ENCODE data around the gene TCF12.
"Not testable (repeated sequence)": the region's sequence is repeated elsewhere in the genome, so short reads cannot be mapped to it uniquely, and the experiment has no call there.

TCF12 gene

DNA sequence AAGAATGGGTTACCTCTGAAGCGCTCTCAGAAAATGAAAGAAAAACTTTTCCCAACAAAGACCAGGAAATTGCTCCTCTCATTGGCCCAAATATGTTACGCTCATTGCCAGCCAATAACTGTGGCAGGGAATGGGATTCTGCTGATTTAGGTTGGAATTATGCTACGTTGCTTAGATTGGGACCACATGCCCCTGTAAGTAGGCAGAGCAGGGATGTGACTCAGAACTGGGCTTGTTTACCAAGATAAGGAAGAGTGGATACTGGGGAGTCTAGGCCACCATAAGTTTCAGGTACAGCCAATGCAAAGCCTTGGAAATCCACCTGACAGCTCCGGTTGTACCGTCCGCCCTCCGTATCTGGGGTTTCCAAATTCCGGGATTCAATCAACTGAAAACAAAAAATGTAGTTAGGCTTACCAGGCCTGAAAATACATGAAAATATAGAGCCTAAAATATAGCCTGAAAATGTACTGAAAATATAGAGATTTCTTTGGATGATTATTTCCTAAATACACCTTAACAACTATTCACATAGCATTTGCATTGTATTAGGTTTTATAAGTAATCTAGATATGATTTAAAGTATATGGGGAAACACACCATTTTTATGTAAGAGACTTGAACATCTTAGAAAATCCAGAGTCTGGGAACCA is 1.5 kb upstream of the TCF12 start:
- no peak for DNase-seq

DNA sequence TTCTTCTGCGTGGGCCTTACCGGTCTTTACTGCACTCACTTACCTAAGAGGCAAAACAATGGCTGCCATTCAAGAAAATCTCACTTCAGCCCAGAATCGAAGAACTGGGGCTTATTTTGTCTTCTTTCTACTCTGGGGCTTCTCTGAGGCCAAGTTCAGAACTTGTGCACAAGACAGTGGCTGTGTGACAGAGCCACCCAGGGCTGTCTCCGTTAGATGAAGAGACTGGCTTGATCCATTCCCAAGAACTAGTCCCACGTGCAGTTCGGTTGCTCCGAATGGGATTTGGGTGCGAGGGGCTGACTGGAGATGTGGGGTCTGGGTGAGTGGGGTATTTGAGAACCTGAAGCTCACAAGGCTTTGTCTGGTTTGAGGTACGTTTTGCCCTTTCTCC is 795 bp upstream of the TCF12 start:
- DNase-seq = no peak

DNA sequence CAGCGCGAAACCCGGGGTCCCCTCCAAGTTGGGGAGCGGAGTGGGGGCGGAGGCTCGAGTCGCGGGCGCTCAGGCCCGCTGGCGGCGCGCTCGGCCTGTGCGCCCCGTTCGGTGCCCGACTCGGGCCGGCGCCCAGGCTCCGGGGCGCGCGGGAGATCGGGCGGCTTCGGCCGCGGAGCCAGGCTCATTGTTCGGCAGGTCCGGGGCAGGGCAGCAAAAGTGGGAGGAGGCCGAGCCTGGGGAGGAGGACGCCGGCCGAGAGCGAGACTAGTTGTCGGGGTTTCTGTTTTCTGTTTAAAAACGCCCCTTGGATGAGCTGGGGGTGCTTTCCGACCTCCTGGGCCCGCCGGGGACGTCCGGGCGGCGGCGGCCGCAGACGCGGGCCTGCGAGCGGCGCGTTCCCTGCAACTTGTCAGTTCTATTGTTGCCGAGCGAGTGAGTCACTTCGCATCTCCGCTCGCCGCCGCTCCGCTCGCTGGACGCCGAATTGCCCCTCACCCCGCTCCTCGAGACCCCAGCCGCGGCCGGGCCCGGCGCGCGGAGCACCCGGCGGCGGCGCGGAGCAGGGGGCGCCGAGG is 676 bp downstream of the TCF12 start:
- peak; percentile 46 for DNase-seq

DNA sequence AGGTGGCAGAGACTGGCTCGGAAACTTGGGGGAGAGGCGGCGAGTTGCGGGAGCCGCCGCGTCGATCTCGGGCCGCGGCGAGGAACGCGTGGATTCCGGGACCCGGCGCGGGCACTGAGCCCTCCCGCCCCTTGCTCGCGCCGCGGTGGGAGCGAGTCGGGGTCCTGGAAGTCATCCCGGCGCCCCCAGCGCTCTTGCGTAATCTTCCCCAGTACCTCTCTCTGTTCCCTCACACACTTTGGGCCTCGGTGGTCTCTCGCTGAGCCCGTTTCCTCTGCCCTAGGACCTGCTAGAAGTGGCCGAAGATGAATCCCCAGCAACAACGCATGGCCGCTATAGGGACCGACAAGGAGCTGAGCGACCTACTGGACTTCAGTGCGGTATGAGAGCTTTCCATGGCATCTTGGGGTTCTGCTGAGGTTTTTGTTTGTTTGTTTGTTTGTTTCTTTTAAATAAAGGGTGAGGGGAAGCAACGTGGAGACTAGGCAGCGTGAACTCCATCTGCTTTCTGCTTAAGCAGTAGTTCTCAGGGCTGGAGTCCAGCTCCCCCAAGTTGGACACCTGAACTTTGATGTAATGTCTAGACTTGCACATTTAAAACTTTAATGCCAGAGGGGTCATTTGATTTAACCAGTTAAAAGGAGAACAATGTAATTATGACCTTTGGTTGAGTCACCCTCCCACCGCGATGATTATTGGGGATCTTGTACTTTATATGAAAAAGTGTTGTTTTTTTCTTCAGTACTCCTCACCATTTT is 1.3 kb downstream of the TCF12 start:
- DNase-seq = peak; percentile 2

DNA sequence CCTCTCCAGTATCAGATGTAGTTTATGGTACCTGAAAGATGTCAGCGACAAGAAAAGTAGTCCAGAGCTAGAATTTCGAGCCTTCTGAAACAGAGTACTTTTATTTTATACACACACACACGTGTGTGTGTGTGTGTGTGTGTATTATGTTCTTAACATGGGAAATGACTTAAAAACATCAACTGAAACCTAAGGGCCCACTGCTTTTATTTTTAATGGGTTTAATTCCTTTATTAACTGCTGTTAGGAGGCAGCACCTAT is 1.9 kb downstream of the TCF12 start:
- no peak for DNase-seq

DNA sequence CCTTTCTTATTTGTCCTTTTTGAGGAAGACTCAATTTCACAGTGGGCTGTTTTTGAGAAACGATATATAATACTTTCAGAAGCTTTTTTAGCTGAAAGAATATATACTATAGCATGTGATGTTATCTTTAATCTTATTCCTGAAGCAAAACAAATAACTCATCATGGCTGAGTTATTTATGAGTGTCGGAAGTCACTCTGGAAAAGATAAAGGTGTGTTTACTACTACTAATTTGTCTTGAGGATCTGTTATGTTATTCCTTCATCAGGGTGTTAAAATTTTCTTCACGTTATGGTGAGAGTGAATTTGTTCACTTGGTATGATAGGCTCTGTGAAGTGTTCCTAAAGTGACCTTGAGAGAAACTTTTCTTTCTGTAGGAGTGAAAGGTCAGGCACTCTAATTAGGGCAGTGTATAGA is 4.7 kb downstream of the TCF12 start:
- DNase-seq = no peak

DNA sequence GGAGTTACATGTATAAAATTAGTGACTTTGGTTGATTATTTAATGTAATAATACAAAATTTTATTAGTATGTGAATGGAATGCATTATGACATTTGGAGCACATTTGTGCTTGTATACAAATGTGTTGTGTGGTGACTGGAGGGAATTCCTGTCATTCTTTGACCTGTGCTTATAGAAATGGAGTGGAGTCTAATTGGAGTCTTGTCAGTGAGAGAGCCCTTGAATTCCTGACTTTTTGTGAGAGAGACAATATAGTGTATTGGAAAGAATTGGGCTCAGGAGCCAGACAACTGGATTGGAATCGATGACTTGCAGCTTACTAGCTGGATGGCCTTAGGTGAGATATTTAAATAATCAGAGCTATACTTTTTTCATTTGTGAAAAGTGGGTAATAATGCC is 9.4 kb downstream of the TCF12 start:
- DNase-seq = no peak

DNA sequence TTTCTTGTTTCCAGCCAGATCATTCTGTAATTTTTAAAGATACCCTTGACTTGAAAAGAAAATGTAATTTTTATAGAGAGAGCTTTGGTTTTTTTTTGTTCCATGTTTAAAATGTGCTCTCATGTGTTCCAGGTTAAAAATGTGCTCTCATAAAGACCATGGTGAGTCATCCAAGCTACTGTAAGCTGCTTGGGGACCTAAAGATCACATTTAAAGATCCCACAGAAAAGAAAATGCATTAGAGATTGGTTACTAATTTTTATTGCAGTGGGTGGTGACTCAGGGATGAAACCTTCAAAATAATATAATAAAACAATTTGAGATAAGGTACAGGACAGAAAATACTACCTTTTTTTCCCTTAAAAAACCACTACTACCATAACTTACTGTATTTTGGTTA is 11.0 kb downstream of the TCF12 start:
- no peak for DNase-seq

DNA sequence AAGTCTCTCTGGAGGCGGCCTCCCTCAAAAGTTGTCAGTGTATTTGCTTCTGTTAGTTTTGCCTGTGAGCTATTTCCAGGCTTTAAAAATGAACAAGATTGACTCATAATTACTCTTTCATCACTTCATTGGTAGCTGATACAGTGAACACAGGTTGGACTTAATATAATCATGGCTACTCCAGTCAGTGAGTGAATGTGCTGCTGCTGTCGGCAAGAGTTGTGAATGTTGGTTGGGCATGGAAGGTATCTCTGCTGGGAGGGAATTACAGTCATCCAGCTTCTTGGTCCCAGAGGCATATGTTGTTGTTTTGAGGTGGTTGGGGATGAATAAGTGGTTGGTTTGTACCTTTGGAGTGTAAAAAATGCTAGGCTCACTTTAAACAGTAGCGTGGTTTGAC is 11.5 kb downstream of the TCF12 start:
- DNase-seq = no peak

DNA sequence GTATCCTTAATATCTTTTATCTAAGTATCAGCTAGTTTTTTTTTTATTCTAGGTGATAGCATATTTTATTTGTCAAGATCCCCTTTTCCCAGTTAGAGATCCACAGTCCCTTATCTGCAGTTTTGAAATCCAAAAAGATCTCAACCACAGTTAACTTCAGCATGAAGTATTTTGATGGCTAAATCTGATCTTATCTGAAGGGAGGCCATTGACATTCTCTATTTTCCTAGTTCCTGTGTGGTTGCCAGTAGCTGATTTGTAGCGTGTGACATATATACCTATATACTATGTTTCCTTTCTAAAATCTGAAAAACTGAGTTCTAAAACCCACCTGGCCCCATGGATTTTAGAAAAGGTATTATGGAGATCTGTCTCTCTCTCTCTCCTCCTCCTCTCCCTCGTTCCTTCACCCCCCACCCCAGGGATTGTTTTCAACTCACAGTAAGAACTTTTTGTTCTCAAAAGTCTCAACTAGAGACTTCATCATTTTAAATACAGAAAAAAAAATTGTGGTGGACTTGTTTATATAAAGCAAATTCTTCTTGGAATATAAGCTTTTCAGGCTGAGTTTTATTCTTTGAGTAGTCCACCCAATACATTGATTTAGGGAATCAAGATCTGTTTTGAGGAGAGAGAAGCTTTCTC is 12.3 kb downstream of the TCF12 start:
- DNase-seq = no peak

DNA sequence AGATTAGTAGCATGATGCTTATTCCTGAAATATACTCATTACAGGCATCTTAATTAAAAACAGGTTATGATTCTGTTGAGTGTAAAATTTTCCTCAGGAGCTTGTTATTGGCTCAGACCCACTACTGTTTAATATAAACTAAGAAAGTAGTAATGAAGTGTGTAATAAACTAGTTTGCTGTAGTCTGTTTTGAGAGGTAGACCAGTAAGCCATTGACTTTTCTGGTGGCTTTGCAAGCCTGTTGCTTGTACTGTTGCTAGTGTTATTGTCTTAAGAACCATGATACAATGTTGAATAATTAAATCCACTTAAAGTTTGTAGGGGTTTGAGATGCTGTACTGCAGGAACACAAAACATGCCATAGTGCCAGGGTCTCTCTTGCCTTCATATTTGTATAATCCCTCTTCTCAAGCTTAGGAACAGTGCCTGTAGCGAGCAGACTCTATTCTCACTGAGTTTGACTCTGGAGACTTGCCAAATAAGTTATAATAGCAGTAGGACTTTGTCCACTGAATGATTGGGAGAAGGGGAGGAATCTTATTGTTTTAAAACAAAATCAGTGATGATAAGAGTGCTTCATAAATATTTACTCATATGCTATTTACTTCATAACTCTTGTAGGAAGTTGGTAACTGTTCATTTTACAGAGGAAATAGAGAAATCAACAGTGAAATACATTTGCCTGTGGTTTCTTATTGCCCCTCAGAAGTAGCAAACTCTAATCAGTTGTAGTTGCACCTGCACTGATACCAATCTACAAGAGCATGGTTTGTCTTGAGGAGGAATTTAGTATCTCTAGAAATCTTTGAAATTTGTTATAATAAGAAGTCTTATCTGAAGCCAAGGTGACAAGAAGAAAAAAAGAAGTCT is 13.4 kb downstream of the TCF12 start:
- no peak for DNase-seq

DNA sequence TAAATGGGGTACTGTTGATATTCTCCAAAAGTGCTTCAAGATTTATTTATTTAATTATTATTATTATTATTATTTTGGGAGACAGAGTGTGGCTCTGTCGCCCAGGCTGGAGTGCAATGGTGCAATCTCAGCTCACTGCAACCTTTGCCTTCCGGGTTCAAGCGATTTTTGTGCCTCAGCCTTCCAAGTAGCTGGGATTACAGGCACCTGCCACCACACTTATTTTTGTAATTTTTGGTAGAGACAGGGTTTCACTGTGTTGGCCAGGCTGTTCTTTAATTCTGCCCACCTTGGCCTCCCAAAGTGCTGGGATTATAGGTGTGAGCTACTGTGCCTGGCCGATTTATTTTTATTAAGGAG is 14.0 kb downstream of the TCF12 start:
- not testable (repeated sequence) for DNase-seq

DNA sequence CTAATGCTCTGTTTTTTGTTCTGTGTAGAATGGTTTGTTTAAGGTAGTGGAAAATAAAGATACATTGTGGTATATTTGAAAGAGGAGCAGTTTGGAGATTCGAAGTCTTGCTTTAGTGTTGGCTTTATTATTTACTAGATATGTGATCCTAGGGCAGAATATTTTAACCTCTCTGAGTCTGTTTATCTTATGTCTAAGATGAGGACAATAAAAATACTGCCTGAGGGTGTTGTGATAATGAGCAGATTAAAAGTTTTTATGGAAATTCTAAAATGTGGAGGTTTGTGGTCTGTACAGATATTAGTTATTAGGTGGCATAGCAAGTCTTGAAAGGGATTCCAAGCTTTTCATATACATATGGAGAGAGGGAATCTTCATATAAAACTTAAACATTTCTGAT is 15.0 kb downstream of the TCF12 start:
- no peak for DNase-seq

DNA sequence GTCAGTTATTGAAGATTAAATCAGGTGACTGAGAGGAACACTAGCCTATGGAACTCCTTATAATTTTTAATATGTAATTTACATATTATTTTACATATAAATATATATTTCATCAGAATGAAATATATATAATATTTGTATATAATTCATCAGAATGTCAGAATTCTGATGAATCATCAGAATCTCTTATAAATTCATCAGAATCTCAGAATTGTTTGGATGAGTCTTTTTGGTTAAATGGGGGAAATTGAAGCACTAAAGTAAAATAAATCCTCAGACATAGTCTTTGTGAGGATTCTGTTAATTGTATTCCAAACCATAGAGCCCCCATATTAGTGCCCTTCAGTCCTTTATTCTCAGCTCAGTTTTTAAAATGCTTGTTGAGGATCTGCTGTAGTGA is 15.4 kb downstream of the TCF12 start:
- DNase-seq = no peak

DNA sequence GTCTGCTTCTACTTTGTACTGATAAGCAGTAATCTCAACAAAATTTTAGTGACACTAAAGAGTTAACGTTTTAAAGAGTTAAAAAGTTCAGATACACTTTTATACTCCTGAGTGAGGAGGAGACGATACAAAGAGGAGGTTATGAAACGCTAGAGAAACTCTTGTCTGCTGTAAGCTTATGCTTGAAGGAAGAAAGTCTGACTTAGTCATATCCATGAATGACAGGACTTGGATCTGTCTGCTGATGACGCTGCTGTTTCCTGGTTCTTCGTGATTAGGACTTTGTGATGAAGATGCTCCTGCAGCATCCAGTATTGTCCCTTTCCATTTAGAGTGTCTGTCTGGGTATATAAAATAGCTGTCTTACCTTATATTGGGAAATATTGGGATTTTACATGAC is 15.8 kb downstream of the TCF12 start:
- DNase-seq = no peak

DNA sequence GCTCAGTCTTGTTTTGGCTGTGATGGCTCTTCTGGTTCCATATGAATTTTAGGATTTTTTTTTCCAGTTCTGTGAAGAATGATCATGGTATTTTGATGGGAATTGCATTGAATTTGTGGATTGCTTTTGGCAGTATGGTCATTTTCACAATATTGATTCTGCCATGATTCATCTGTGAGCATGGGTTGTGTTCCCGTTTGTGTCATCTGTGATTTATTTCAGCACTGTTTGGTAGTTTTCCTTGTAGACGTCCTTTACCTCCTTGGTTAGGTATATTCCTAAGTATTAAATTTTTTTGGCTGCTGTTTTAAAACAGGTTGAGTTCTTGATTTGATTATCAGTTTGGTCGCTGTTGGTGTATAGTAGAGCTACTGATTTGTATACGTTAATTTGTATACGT is 18.5 kb downstream of the TCF12 start:
- no peak for DNase-seq

DNA sequence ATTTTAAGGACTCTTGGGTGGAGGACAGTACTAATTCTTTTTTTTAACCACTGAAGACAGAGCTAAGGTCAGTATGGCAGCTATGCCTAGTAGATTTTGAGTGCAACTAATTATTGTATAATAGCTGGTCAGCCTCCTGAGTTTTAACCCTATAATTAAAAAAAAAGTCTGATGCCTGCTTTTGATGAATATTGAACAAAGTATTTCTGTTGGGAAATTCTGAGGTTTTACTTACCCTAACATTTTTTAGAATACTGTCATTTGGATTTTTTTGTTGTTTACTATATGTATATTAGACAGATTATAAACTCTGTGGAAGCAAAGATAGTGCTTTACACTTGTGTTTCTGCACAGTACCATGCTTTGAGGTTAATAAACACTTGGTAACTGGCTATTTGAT is 20.8 kb downstream of the TCF12 start:
- DNase-seq = no peak

DNA sequence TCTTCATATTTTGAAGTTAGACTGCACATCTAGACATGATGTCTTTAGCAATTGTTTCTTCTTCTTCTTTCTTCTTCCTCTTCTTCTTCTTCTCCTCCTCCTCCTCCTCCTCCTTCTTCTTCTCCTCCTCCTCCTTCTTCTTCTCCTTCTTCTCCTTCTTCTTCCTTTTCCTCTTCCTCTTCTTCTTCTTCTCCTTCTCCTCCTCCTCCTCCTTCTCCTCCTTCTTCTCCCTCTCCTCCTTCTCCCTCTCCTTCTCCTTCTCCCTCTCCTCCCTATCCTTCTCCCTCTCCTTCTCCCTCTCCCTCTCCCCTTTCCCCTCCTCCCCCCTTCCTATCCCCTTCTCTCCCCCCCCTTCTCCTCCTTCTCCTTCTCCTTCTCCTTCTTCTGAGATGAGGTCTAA is 21.9 kb downstream of the TCF12 start:
- DNase-seq = no peak

DNA sequence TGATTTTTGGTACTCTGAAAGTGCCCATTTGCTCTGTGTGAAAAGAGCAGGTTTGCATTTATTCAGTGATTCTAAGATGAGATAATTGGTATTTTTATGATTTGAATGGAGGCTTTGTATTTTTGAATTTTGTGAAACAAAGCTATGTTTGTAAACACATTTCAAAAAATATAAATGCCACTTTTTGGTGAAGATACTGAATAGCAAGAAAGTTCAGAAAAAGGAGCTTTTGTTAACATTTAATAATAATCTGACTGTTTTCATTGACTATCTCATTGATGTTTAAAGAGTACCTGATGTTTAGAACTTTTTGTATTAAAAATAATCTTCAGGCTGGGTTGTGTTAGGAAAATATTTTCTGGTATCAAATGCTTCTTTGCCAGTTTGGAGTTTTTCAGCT is 23.7 kb downstream of the TCF12 start:
- no peak for DNase-seq

DNA sequence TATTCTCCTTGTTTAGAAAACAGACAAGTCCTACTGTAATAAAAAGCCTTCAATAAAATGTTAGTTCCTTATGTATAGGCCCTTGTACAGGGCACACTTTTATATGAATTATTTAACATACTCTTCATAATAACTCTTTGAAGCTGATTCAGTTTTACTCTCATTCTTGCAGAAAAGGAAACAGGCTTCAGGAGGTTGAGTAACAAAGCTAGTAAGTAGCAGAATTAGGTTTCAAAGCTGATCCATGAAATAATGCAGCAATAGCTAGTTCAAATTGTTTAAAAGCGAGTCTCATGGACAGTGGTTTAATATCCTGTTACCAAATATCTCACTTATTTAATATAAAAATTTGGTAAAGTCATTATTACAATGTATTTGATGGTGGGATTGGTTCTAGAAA is 25.0 kb downstream of the TCF12 start:
- no peak for DNase-seq

DNA sequence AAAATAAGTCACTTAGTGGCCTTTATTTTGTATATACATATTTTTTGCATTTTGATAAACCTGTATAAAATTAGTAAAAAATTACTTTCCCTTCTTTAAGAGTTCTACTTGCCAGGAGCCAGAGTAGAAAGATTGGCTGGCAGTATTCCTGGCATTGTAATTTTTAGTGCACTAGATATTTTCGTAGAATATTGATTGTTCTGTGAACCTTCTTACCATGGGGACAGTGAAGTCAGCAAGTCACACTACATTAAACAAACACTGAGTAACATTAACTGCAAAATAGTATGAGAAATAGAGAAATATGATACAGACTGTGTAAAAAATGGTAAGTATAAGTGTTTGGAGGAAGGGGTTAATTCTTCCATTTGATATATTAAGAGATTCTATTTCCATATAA is 26.0 kb downstream of the TCF12 start:
- no peak for DNase-seq

DNA sequence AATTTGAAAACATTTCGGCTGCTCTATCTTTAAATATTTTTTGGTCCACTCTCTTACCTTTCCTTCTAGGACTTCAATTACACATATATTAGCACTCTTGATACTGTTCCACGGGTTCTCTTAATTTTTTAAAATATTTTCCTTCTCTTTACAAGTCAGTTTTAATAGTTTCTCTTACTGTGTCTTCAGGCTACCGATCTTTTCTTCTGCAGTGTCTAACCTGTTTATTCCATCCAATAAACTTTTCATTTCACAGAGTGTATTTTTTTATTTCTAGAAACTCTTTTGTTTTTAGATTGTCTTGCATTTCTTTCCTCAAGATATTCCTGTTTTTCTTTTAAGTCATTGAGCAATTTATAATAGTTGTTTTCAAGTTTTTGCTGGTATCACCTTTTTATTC is 27.7 kb downstream of the TCF12 start:
- no peak for DNase-seq

DNA sequence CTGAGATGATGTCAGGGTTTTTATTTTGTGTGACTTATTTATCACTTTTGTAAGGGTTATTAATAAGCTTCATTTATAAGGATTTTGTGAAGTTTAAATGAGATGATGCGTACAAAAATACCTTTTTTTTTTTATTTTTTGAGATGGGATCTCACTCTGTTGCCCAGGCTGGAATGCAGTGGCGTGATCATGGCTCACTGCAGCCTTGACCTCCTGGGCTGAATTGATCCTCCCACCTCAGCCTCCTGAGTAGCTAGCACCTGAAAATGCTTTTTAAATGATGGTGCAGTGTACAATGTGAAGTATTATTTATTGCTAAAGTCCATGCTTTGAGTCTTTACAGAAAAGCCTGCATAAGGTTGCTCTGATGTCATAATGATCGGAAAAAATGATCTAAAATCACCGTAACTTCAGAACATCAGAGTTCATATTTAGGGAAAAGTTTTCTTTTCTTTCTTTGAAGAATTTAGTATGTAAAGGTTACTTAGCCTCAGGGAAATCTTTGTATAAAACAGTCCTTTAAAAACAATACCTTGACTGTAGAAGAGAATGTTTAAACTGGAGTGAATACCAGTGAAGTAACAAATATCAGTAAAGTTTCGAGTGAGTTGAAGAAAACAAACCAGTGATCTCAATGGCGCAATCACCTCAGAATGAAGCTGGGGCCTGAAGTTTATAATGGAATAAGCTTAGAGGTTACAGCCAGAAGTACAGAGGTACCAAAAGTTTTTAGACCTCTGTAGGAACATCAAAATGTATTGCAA is 29.7 kb downstream of the TCF12 start:
- no peak for DNase-seq

Data from effector CD4-positive, alpha-beta T cell (primary cell).